GM19397 (cell line): Measurements from ENCODE around the gene UBE2D2.

Experiments
- ATAC-seq: cut with Tn5 transposase; IDR thresholded peaks from one replicate; pipeline ENCODE4 v1.9.1; 2021; ENCODE audit warnings: mild to moderate bottlenecking, moderate library complexity; ENCODE audit not compliant: unreplicated experiment

The UBE2D2 gene

GRCh38 chr5:139671096-139671841 is 110.1 kb downstream of the UBE2D2 start:
- ATAC-seq = no peak

DNA sequence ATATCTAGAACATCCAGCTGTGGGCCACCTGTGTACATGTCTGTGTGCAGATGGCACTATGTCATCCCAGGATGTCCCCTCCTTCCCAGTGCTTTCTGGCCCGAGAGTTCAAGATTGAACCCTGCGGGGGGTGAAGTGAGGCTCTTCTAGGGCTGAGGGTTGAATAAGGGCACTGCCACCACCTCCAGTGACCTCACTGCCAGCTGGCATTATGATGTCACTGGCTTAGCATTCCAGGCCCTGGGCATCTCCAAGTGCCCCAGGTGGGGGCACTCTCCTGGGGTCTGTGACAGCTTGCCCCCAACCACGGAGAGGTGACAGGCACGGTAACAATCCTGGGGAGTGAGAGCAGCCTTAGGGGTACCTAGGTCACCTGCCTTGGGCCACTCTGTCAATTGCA is 114.1 kb downstream of the UBE2D2 start:
- ATAC-seq = no peak

- no peak for ATAC-seq
These were observed 114.7 kb downstream of the UBE2D2 start for GRCh38 chr5:139675825-139676224.

GRCh38 chr5:139676406-139676805 is 115.3 kb downstream of the UBE2D2 start:
- no peak for ATAC-seq

- ATAC-seq = no peak
These were observed 116.0 kb downstream of the UBE2D2 start for GRCh38 chr5:139676951-139677735.
